Cardiac septum (tissue), 1 donor: ENCODE measurements around the gene SUMO4. TPM values are rescaled to one million over a fixed set of nuclear protein-coding genes. Genes with fewer than 3 reads are reported as not detected.

ENCODE experiments used
- DNase-seq: peaks from one replicate; pipeline ENCODE4 v3.0.0-alpha.2; 2020; ENCODE audit warnings: low spot score
- intact Hi-C: fragments of 100-400 bp; cut with DNase I; formaldehyde crosslinking; loops from one replicate; pipeline ENCODE4 v1.14.0; 2022
- long read RNA-seq: library from polyadenylated mRNA; unstranded; transcript quantifications from one replicate; pipeline ENCODE4 v2.0.0, GENCODE V29; 2021
- total RNA-seq: library from RNA; stranded (reverse); fragmentation: NEBNext Ultra II Directional; extraction: Animal tissue kit (Norgen Biotek cat#: 25700); gene quantifications from one replicate; pipeline ENCODE4 v1.2.1, GENCODE V29; 2021
- donor health status: DM: no; HTN: no; CAD: no.

The SUMO4 gene
- total RNA-seq, result 1.3 TPM
- long read RNA-seq, result 0 reads

- intact Hi-C loops, result no loop called here
Observed at GRCh38 chr6:149400050-149400449, at the start of gene SUMO4. Gene SUMO4, plus strand, starts transcription at chr6:149400262. Its CDS starts 130 bp downstream, at chr6:149400392.

DNA sequence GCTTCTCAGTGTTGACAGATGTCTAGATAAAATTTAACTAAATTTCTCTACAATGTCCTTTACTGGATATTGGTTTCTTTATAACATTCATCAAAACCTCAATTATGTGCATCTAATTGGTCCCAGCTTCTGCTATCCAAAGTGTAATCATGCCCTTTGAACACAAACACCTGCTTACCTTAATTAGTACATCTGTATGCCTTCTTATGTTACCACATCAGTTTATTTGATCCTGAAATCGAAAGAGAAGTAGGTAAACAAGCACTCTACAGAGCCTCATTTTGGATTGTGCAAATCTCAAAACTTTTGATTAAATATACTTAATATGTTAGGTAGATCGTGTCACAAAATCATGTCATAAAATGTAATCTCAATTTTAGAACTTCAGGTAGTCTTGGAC lies 46.1 kb upstream of the SUMO4 start:
- intact Hi-C loops, result no loop called here
- DNase-seq, result no peak

More at GRCh38 chr6:149400050-149400449, at the start of gene SUMO4:
- no peak for DNase-seq

DNA sequence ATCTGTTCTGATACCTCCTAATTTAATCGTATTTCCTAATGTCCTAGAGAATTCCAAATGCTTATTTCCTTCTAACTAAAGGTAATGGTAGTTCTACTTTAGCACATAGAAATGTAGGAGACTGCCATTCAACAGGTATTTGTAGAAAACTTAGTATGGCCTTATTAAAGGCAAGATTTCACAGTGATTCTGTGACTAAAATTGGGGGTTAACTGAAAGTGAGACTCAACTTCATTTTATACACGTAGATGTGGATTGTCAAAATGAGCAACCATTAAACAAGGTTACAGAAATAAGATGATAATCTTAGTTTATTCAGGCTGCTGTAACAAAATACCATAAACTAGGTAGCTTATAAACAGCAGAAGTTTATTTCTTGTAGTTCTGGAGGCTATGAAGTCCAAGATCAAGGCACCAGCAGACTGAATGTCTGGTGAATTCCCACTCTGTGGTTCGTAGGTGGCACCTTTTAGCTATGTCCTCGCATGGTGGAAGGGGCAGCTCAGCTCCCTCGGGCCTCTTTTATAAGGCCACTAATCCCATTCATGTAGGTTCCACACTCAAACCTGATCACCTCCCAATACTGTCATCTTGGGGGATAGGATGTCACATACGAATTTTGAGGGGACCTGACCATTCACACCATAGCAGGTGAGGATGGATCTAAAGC lies 43.8 kb upstream of the SUMO4 start:
- DNase-seq, result no peak
- intact Hi-C loops, result no loop called here

- intact Hi-C loops, result no loop called here
- no peak for DNase-seq
Observed at GRCh38 chr6:149357726-149358538, 42.1 kb upstream of the SUMO4 start.

DNA sequence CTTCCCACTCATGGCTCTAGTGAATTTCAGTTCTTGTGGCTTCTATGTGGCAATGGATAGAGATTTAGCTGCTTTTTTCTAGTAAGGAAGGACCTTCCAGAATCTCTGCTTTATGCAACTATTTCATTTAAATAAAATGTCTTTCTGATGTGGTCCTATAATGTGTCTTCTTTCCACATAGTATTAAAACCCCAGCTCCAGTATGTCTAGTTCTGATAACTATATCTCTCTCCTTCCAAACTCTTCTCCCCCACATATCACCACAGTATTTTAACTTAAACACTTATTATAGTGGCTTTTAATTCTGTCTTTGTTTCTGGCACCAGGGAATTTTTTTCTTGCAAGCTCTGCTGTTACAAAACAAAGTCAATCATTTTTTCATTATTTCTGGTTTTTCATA lies 40.6 kb upstream of the SUMO4 start:
- DNase-seq, result no peak
- intact Hi-C loops, result no loop called here

GRCh38 chr6:149360536-149360935 lies 39.5 kb upstream of the SUMO4 start:
- DNase-seq, result no peak
- intact Hi-C loops, result no loop called here

GRCh38 chr6:149362289-149362688 lies 37.8 kb upstream of the SUMO4 start:
- DNase-seq, result no peak
- intact Hi-C loops, result no loop called here

DNA sequence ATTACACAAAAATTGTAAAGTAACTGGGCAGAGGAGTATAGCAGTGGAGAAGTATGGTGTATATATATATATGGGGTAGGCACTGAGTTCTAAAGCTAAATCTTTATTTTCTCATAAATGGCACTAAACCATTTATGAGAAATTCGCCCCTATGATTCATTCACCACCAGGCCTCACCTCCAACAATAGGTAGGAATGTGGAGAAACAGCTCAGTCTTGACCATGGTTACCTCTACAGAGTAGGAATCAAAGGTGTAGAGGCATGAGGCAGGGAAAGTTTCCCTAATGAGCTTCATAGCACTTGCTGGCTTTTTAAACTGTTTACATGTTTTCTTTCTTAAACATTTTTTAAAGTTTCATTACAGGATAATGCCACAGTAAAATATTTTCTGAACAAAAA lies 36.9 kb upstream of the SUMO4 start:
- intact Hi-C loops, result no loop called here
- DNase-seq, result no peak

- intact Hi-C loops, result no loop called here
- DNase-seq, result no peak
Observed at GRCh38 chr6:149364557-149364956, 35.5 kb upstream of the SUMO4 start.

GRCh38 chr6:149365197-149365596 lies 34.9 kb upstream of the SUMO4 start:
- no peak for DNase-seq
- intact Hi-C loops, result no loop called here

DNA sequence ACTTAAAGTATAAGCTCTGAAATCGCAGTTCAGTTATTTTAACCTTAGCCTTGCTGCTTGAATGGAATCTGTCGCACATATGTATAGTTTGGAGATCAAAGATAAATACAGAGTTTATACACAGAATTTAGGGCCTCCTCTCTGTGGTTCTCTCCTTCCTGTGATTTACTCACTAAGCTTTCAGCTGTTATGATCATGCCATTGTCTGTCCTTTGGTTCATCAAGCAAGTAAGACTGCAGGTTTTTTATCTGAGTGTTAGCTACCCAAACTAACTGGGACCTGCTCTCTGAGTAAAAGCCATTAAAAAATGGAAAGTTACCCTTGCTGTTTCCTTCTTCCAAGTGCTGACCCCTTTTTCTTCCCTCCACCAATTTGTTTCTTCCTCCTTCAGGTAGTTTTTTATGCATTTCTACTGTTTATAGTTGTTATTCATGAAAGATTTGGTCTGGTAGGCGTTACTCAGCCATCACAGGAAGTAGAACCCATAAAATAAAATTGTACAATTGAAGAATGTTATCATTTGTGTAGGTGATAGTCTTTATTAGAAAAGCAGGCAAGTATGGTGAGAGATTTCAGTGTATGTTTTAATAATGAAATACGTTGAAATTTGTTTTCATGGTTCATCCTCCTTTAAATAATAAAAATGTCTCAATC lies 33.7 kb upstream of the SUMO4 start:
- intact Hi-C loops, result no loop called here
- no peak for DNase-seq

DNA sequence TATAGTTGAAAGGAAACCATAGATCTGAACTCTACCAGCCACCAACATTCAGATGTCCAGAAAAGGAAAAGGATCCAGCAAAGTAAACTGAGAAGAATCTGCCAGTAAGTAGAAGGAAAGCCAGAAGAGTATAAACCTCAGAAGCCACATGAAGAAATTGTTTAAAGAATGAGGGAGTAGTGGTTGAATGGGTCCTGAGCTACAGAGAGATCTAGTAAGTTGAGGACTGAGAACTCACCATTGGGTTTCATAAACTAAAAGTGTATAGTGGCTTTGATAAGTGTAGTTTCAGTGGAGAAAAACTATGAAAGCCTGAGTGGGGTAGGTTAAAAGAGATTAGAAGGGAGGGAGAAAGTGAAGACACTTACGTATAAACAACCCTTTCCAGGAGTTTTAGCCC lies 32.0 kb upstream of the SUMO4 start:
- intact Hi-C loops, result no loop called here

GRCh38 chr6:149371154-149371553 lies 28.9 kb upstream of the SUMO4 start:
- intact Hi-C loops, result no loop called here
- DNase-seq, result no peak

More for the DNA sequence above, 32.0 kb upstream of the SUMO4 start:
- DNase-seq, result no peak

DNA sequence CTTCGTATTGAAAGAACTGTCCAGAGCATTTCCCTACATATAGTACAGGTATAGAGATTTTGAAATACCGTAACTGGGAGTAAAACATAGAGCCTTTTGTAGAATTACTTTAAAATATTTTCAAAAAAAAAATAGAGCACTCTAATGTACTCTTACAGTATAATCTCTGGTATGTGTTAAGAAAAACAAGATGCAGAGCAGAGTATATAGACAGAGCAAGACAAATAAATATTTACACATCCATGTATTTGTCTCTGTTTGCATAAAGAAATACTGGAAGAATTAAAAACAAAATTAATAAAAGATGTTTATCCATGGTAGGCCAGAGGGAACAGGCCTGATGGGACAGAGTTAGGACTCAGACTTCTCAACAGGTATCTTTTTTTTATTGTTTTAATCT lies 28.0 kb upstream of the SUMO4 start:
- intact Hi-C loops, result no loop called here
- no peak for DNase-seq

DNA sequence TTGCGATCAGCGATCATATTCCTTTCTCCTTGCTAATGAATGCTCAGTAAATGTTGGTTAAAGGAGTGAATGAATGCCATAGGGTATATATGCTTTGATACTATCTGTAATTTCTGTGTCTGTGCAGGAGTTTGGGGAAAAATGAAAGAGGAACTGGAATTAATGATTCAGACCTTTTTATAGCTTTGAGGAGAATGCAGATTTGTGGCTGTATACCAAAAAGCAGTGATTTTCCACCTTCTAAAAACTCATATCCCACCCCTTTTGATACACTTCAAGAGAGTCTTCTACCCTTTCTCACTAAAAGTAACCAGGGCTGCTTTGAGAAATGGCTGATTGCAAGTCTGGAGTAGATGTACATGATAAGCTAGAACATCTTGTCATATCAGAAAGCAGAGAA lies 26.6 kb upstream of the SUMO4 start:
- intact Hi-C loops, result no loop called here
- no peak for DNase-seq

- intact Hi-C loops, result no loop called here
- DNase-seq, result no peak
Observed at GRCh38 chr6:149379977-149380376, 20.1 kb upstream of the SUMO4 start.

DNA sequence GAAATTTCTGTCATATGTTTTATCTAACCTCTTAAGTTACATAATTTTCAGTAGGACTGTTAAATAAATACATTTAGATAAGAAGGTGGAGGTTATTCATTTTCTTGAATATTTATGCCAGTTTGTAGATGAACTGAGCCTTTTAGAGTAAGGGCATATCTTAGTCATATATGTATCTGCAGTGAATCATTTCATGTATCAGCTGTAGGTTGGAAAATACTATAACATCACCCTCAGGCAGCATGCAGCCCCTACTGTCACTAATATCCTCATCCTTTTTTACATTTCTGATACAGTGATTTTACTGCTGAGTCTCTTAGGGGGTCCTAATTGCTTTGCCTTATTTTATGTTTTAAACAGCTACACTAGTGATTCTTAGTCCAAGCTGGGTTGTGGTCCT lies 19.5 kb upstream of the SUMO4 start:
- intact Hi-C loops, result no loop called here
- DNase-seq, result no peak

DNA sequence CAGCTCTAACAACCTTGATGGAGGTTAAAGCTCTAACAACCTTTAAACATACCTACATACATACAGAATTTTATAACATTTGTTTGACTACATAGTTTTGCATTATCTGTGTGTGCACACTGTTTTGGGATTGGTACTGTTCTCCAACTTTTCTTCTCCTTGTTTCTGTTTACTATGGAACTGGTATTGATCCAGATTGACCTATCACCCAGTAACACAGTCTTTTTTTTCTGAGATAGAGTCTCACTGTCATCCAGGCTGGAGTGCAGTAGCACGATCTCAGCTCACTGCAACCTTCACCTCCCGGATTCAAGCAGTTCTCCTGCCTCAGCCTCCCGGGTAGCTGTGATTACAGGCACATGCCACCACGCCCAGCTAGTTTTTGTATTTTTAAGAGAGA lies 16.7 kb upstream of the SUMO4 start:
- intact Hi-C loops, result no loop called here
- DNase-seq, result no peak

GRCh38 chr6:149384464-149384863 lies 15.6 kb upstream of the SUMO4 start:
- DNase-seq, result no peak
- intact Hi-C loops, result no loop called here

DNA sequence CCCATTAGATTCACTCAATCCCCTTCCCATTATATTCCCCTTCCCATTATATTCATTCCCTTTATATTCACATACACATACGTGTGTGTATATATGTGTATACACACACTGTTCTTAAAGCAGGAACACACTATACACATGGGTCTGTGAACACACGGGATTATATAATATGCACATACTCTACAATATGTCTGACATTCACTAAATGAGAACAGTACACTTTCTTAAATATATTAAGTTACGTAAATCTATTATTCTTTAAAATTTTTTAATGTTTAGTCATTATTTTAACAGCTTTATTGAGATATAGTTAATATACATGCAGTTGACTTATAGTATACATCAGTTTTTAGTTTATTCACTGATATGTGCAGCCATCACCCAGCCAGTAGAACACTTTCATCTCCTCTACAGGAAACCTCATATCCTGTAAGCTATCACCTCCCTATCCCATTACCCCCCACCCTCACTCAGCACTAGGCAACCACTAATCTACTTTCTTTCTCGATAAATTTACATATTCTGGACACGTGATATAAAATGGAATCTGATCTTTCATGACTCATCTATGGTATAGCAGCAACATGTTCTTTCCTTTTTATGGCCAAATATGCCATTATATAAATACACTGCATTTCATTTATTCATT lies 13.9 kb upstream of the SUMO4 start:
- DNase-seq, result no peak
- intact Hi-C loops, result no loop called here
